Stimulated activated CD4-positive, alpha-beta T cell treated with anti-CD3 and anti-CD28 coated beads, Interleukin-2, amount 100 ng/mL, for 4 hours (primary cell): Measurements from ENCODE around the gene CPA1.

Experiments used
- DNase-seq: peaks from one replicate; pipeline ENCODE4 v3.0.0-alpha.2; 2020; ENCODE audit warnings: low read depth

The CPA1 gene

DNA sequence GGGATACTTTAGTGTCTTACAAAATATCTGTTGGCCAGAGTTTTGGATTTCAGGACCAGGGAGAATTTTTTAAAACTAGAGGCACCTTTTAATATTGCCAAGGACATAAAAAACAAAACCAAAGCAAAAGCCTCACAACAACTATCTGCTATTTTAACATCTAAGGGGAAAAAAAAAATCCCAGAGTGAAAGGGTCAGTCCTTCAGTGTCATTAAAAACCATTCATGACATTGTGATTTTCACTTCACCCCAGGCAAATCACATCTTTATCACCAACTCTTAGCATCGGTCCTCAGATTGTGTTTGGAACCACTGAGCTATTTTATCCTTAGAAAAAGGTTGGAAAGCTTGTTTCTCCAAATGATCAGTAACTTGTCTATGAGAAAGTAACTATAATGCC is 49.8 kb downstream of the CPA1 start:
- DNase-seq: no peak

DNA sequence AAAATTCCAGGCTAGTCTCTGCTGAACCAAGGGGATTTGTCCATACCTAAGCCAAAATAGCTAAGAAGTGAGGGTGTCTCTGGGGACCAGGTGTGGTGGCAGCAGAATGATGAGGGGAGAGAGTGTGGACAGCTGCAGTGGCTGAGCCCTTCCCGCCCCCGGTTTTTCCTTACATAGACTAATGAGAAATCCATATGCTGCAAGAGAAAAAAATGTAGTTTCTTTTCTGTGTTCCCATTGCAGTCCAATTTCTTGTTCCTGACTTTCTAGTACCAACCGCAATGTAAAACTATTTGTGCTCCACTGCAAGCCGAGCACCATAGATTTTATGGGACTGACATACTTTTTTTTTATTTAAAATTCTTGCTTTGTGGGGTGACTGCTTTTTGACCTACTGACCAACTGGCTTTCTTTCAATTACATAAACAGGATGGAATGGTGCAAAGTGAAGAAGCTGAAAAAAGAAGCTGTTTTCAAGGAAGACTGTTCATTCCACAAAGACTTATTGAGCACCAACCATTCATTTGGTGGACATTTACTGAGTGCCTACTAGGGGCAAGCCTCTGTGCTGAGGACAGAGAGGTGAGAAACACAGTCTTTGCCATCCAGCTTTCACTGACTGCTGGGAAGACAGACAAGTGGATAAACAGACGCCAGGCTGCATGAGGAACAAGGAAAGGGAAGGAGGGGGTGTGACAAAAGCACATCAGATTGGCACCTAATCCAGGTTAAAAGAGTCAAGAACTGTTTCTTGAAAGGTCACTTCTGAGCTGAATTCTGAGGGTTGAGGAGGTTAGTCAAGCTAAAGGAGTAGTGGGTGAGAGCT is 50.8 kb downstream of the CPA1 start:
- no peak for DNase-seq

DNA sequence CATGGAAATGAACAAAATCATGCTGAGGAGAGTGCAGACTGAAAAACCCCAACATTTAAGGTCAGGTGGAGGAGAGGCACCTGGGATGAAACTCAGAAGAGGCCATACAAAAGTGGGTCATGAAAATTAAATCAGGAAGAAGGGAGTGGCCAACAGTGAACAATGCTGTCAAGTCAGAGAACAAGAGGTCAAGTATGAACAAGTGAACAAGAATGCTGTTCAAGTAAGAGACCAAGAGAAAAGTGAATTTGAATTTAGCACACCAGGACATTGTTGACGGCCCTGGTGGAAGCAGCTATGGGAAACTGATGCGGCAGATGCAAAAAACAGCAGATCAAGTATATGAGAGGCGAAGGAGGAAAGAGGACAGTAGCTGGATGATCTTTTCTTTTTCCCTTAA is 52.6 kb downstream of the CPA1 start:
- DNase-seq: no peak

DNA sequence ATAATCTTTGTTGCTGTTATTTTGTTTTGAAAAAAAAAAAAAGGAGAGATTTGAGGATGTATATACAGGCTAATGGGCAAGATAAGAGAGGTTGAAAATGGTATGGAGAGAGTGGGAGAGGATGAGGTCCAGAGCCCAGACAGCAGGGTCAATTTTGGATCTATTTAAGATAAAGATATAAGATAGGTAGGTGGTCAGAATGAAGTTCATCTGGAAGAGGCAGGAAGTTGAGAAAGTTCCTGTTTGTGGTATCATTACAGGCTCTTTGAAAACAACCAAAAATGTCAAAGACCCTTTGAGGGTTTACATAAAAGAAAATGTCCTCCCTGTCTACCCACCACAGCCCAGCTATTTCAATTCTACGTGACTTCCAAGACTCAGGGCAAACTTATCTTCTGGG is 53.0 kb downstream of the CPA1 start:
- no peak for DNase-seq

DNA sequence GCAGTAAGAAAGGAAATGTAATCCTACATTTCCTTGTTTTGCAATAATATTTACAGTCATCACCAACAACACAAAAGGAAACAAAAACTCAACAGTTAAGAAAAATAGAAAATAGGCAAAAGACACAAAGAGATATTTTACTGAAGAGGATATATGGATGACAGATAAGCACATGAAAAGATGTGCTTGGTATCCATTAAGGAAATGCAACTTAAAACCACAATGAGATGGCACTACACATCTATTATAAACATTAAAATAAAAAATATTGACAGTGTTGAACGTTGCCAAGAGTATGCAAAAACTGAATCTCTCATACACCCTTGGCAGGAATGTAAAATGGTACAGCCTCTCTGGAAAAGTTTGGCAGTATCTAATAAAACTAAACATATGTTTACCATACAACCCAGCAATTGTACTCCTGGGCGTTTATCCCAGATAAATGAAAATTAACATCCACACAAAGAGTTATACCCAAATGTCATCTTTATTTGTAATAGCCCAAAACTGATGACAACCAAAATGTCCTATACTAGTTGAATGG is 55.1 kb downstream of the CPA1 start:
- DNase-seq: no peak

DNA sequence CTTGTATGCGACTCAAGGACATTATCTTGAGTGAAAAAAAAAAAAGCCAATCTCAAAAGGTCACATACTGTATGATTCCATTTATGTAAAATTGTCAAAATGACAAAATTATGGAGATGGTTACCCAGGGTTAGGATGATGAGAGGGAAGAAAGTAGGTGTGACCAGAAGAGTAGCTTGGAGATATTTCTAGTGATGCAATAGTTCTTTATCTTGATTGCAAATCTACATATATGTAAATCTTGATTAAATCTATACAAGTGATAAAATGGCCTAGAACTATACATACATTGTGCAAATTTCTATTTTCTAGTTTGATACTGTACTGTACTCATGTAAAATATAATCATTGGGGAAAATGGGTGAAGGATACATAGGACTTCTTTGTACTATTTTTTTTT is 56.0 kb downstream of the CPA1 start:
- no peak for DNase-seq
